Fibroblast of skin of left biceps (primary cell): Measurements from ENCODE around the gene ADGRB3.
"Not testable (repeated sequence)": the region's sequence is repeated elsewhere in the genome, so short reads cannot be mapped to it uniquely, and the experiment has no call there.

Experiments used
- DNase-seq, 2 experiments: peaks; one replicate each; pipeline ENCODE4 v3.0.0-alpha.2; 2013; ENCODE audit warnings: low read depth in 2 of 2

Gene ADGRB3

GRCh38 chr6:69121461-69122406, 486.7 kb downstream of the ADGRB3 start:
- not testable (repeated sequence) for DNase-seq

DNA sequence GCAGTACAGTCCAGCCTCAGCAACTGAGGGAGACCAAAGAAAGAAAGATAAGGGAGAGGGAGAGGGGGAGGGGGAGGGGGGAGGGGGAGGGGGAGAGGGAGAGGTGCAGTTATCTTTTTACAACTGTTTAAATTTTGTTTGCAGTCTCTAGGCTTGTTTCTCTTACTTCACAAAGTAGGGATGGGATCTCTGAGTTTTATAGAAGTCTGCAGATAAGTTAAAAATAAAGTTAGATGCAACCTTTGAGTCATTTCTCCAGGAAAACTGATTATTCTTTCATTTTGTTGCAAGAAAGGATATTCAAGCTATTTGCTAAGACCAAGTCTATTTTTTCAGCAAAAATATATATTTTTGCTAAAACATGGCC, 487.3 kb downstream of the ADGRB3 start:
- DNase-seq, result no peak

DNA sequence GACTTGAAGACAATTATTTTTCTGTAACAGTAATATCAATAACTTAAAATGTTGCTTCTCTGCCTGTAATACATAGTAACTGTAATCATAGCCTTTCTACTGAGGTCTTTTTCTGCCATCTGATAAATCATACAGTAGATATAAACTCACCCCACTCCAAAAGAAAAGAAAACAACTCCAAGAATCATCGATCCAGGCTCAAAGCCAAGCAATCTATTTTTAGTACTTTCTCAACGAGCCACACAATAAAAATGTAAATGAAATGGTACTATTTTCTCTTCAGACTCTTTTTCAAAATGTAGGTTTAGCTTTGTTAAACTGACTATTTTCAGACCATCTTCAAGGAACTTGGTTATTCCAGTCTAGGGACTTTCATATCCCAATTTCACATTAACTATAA, 493.3 kb downstream of the ADGRB3 start:
- no peak for DNase-seq

DNA sequence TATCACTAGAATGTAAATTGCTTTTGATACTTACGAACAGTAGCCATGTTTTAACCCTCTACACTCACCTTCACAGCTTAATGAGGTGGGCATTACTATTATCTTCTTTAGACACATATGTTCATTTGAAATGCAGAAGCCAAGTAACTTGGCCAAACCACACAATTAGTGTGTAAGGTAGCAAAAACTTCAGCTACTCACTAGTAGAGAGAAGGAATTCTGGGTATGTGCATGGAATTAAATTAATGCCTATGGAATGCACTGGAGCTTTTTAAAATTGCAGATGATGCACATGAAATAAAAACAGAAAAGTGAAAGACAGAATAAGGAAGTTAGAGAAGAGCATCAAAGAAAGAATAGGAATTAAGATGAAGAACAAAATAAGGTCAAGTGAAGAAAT, 494.0 kb downstream of the ADGRB3 start:
- no peak for DNase-seq

DNA sequence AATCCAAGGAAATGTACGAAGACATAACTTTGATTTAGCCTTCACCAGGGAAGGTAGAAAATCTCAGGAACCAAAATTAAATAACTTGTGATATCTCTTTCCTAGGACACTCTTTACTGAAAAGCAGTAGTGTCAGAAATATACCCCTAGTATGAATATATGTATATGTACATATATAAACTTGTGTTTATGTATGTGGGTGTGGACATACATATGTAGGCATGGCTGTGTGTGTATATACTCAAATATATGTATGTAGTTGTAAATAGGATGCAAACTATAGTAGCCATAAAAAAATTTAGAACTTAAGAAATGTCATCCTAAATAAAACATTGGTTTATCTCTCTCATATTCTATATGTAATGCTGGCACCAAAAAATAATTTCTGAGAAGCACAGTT, 500.8 kb downstream of the ADGRB3 start:
- DNase-seq, result no peak

GRCh38 chr6:69138148-69138547, 503.1 kb downstream of the ADGRB3 start:
- DNase-seq, result no peak

DNA sequence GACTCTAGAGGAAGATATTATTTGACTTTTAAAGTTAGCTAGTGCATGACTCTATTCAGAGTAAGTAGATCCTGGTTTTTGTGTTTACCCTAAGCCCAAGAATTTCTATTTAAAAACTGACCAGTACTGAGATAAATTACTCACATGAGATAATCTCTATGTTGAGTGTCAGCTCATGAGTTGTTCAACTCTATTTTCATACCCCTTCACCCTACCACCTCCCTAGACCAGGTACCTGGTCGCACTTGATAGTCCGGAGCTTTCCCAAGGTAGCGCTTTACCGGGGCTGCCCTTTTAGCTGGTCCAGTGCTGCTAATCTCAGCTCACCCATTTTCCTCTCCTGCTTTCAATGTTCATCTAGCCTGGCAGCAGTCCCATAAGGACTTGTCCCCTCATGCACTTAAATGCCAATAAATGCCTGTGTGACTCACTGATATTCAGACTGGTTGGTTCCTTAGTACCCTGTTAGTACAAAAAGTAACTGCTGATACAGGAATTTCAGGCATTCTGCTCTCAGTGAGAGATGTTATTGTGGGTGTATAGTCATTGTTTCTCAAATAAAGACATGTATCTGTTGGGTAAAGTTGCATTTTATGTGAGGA, 503.9 kb downstream of the ADGRB3 start:
- DNase-seq, result no peak

- no peak for DNase-seq
These were observed 510.0 kb downstream of the ADGRB3 start for GRCh38 chr6:69145062-69145461.

DNA sequence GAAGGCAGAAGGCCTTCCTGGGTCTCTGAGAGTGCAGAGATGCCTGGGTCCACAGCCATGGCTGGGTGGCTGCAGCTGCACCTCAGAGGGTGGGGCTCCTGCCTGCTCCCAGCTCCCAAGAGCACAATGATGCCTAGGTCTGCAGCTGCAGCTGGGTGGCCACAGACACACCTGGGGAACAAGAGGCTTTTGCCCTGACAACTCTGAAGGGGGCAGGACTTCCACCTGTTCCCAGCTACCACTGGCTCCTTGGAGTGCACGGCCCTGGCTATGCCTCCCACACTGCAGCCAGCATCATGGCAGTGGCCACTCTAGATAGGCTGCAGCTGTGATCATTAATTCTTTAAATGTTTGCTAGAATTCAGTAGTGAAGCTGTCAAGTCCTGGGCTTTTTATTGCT, 511.3 kb downstream of the ADGRB3 start:
- DNase-seq, result no peak

GRCh38 chr6:69155467-69155866, 520.4 kb downstream of the ADGRB3 start:
- DNase-seq, result no peak

DNA sequence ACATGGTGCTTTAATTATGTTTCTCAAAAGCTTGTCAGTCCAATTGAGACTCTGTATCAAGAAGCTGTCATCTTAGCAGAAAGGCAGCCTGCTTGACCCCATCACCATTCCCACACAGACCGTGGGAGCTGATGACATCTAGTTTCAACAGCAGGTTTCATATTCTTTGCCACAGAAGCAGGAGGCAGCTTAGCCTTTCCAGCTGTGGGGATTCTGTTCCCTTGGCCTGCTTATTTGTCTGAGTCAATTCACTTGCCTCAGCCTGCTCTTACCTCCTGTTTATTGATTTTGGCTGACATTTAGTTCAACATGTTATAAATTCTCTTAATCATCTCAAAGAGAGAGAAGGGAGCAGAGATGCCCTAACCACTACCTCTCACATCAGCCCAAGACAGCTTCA, 527.7 kb downstream of the ADGRB3 start:
- DNase-seq, result no peak

DNA sequence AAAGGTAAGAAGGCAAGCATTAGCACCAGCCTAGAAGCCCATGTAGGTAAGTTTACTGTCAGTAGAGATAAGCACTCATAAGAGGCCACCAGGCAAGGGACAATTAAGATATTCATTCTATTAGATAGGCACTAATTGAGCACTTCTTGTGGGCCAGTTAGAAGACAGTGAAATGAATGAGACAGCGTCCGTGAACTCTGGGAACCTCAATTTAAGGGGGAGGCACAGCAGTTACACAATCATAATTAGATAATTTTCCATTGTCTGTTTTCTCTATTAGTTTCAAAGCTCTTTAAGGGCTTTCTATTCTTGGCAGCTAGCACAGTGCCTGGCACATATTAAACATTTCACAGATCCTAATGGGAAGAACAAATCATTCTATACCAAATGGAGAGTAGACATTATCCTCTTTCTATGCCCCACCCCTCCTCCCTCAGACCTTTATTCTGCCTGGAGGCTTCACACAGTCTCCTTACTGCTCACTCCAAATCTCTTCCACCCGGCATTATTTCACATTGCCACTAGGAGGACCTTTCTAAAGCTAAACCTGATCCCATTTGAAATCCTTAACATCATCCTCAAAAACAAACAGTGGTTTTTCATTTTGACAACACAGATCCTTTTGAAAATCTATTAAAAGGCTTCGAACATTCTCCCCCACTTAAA, 529.6 kb downstream of the ADGRB3 start:
- DNase-seq, result no peak

DNA sequence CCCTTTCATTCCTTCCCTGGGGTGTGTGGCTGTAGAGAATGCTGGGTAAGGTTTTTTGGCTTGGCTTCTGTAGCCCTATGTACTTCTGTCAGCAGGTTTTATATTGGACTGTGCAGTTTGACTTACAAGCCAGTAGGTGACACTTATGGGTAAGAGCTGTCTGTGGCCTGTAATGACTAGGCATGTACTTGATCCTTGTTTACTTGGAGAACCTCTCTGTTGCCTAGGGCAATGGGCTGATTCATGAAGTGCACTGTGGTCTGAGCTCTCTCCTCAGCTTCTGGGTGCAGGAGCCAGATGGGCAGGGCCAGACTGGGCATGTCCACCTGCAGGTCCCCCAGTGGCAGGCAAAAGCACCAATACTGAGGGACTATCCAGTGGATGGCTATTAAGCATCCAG, 544.6 kb downstream of the ADGRB3 start:
- DNase-seq, result no peak

DNA sequence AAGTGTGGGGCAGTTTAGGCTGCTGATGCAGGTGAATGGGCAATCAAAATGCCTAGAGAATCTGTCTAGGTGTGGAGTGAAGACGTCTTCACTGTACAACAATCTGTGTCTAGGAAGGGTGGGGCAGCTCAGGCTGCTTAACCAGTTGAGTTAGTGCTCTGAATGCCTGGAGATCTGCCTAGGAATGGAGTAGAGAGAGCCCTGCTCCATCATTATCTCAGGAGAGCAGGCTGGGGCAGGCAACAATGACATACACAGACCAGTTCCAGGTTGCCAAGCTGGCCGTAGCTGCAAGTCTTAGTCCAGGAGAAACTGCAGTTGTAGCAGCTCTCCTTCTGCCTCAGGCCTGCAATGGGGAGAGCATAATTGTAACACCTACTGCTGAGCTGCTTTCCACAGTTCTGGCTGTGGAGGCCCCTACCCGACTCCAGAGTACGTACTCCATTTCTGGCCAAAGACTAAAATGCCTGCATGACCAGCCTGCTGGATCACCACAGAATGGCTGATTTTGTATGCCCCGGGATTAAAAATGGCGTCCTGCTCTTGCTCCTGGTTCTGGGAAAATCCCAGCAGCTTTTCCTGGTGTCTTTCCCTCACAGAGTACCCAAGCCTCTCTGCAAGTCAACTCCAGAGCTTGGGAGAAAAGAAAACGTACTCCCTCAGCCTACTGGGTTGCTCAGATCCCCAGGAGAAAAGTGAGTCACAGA, 545.4 kb downstream of the ADGRB3 start:
- no peak for DNase-seq

DNA sequence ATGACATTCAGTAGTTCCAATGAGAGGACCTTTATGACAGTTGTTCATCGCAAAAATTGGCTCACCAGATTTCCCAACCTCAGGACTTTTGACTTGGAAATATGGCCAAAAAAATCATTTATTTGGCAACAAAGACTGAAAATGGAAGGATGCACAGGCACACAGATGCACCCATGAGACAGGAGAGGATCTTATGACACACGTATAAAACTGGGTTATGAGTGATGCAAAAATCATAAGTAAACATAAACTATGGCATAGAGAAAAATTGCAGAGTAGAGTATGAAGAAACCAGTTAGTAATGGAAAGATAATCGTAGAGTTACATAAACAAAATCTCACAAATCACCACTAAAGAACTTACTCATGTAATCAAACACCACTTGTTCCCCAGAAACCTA, 546.9 kb downstream of the ADGRB3 start:
- DNase-seq, result no peak

DNA sequence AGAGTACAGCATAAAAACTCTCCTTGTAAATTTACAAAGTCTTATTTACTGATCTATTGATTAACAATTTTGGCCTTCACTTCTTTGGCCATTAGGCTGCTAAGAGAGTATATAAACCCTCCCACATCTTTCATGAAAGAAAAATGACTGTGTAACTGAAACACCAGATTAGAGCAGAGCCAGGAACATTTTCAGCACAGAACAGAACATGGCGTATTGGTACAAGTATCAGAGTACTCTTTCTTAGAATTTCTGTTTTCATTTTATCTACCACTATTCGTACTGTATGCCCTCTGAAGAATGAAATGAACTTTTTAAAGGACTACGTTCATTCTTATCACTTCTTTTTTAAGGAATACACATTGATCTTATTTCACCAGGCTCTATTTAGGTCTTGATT, 550.2 kb downstream of the ADGRB3 start:
- DNase-seq, result no peak

DNA sequence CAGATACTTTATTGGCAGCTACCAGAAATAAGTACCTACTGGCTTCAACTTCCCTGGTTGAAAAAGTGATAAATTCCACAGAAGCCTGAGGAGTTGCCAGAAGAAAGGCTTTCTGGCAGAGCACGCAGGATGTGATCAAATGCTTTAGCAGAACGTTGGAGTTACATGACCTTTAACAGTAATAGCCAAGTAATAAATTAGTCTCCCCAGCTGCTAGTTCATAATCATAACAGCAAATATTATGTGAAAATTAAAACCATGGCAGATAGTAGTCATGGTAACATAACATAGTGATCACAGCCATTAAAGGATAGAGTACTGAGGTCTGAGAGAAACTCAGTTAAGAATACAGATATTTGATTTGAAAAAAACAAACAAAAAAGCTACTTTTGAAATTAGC, 567.7 kb downstream of the ADGRB3 start:
- no peak for DNase-seq

DNA sequence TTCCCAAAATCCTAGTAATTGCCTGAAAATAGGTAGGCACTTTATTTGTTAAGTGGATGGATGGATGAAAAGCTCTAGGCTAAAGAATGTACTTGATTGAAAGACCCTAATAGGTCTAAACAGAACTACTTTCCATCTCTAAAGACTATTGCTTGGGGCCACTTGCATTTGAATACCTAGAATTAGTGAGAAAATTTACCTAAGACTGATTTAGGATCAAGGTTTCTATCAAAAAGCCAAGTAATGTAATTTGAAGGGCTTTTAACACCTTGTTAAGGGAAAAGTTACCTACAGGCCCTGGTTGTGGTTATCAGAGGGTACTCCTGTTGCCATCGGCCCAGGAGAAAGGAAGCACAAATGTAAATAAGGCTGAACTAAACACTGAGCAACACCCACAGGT, 581.0 kb downstream of the ADGRB3 start:
- no peak for DNase-seq

- no peak for DNase-seq
These were observed 582.3 kb downstream of the ADGRB3 start for GRCh38 chr6:69217343-69217742.

- no peak for DNase-seq
These were observed 585.3 kb downstream of the ADGRB3 start for GRCh38 chr6:69220375-69220774.

GRCh38 chr6:69232008-69232407, 596.9 kb downstream of the ADGRB3 start:
- DNase-seq, result no peak

- DNase-seq, result no peak
These were observed 597.4 kb downstream of the ADGRB3 start for GRCh38 chr6:69232496-69232895.
